Measurements from ENCODE around the gene EWSR1.

- TF ChIP-seq CTCF (IDR thresholded peaks at IDR 0.05; ENCODE audit: insufficient read depth, low read depth, low read length) (no peak), EZH2 (IDR thresholded peaks at IDR 0.05; ENCODE audit: insufficient read depth, low read length) (no peak)
Measured at GRCh38 chr22:29267462-29267857, 608 bp upstream of the EWSR1 start.

Data from astrocyte (in vitro differentiated cells and primary cell).